ENCODE data around the gene GLTPD2. TPM values are rescaled to one million over a fixed set of nuclear protein-coding genes. Genes with fewer than 3 reads are reported as not detected.

GLTPD2 gene
- total RNA-seq, 1 experiment from 2014 or later, result not detected

DNA sequence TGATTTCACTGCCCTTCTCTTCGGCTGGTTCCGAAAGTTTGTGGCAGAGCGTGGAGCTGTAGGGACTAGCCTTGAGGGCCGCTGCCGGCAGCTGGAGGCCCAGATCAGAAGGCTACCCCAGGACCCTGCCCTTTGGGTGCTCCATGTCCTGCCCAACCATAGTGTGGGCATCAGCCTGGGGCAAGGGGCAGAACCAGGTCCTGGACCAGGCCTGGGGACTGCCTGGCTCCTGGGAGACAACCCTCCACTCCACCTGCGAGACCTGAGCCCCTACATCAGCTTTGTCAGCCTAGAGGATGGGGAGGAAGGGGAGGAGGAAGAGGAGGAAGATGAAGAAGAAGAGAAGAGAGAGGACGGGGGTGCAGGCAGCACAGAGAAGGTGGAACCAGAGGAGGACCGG is 48.2 kb upstream of the GLTPD2 start:
- no peak for ATAC-seq
- Histone ChIP-seq H3K4me3 (replicated peaks in 1 of 2; ENCODE audit: low read depth in 1 of 2, low read length in 2 of 2) (peak overlapping the region in 1 of 2 experiments; percentile 73; a peak in 1 of 4 replicates), H4K20me1 (ENCODE audit: insufficient read depth) (no peaks in the 10 kb centered on the region), H3K9me2 (ENCODE audit: insufficient read depth) (no peaks in the 10 kb centered on the region), H3K4me1 (ENCODE audit: control insufficient read depth in 1 of 2, insufficient read depth in 2 of 2, low read length in 2 of 2) (peaks cover 11 to 25% of the 10 kb centered on the region in 2 experiments), H3K36me3 (ENCODE audit: control insufficient read depth in 1 of 2, insufficient read depth in 2 of 2, low read length in 2 of 2) (no peaks in the 10 kb centered on the region), H3K4me2 (ENCODE audit: low read length) (peak overlapping the region; percentile 99), H3K79me2 (ENCODE audit: insufficient read depth, low read length) (no peaks in the 10 kb centered on the region; the same call in 1 of the 2 replicates), H2AFZ (ENCODE audit: low read depth, low read length, poor library complexity, severe bottlenecking) (no peak overlapping the region), H3K27ac (ENCODE audit: low read depth, low read length) (no peak overlapping the region), H3K27me3 (ENCODE audit: insufficient read depth, low read length) (no peaks in the 10 kb centered on the region), H3K9me3 (ENCODE audit: control insufficient read depth in 1 of 2, insufficient read depth in 1 of 2, low read depth in 1 of 2, low read length in 2 of 2) (no peaks in the 10 kb centered on the region), H3K9ac (ENCODE audit: low read length) (no peak overlapping the region; the same call in 1 of the 2 replicates)
- no peak for DNase-seq (ENCODE audit: low read depth, low spot score)
- POLR2A ChIA-PET, result no interaction called here
- TF ChIP-seq EZH2phosphoT487 (IDR thresholded peaks at IDR 0.05; ENCODE audit: borderline replicate concordance) (no peak), ZFX (IDR thresholded peaks at IDR 0.05) (no peak), SP1 (IDR thresholded peaks at IDR 0.05; ENCODE audit: low read depth) (no peak), FOSL1 (IDR thresholded peaks at IDR 0.05; ENCODE audit: low read depth) (no peak), EGR1 (IDR thresholded peaks at IDR 0.05; ENCODE audit: low read depth) (no peak)
- TF ChIP-seq, protein P1, sequence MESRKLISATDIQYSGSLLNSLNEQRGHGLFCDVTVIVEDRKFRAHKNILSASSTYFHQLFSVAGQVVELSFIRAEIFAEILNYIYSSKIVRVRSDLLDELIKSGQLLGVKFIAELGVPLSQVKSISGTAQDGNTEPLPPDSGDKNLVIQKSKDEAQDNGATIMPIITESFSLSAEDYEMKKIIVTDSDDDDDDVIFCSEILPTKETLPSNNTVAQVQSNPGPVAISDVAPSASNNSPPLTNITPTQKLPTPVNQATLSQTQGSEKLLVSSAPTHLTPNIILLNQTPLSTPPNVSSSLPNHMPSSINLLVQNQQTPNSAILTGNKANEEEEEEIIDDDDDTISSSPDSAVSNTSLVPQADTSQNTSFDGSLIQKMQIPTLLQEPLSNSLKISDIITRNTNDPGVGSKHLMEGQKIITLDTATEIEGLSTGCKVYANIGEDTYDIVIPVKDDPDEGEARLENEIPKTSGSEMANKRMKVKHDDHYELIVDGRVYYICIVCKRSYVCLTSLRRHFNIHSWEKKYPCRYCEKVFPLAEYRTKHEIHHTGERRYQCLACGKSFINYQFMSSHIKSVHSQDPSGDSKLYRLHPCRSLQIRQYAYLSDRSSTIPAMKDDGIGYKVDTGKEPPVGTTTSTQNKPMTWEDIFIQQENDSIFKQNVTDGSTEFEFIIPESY (IDR thresholded peaks at IDR 0.05; ENCODE audit: extremely low read depth, insufficient replicate concordance, low read length), result no peak
- TF ChIP-seq, protein P2, sequence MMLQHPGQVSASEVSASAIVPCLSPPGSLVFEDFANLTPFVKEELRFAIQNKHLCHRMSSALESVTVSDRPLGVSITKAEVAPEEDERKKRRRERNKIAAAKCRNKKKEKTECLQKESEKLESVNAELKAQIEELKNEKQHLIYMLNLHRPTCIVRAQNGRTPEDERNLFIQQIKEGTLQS (IDR thresholded peaks at IDR 0.05), result no peak
- BruUV-seq (replicated peaks), result no TSS peak
- RAD21 ChIA-PET (ENCODE audit: low non-redundant PET in 1 of 2, low total read pairs in 2 of 2, uncharacterized antibody in 2 of 2, unreplicated experiment in 2 of 2), result no interaction called here
- intact Hi-C loops (cut with micrococcal nuclease), result no loop called here
- CTCF ChIA-PET, result no interaction called here

DNA sequence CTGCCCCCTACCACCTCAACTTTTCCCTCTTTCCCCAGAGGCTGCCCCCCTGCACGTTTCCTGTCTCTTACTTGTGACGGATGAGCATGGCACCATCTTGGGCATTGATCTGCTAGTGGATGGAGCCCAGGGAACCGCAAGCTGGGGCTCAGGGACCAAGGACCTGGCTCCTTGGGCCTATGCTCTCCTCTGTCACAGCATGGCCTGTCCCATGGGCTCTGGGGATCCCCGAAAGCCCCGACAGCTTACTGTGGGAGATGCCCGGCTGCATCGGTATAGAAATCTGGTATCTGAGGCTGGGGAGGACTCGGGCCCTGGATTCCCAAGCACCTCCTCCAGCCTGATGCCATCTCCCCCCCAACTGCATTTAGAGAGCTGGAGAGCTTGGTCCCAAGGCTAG is 47.2 kb upstream of the GLTPD2 start:
- H3K27ac ChIP-seq (ENCODE audit: low read depth, low read length), result no peak overlapping the region
- TF ChIP-seq RAD21 (IDR thresholded peaks at IDR 0.05; ENCODE audit: low read depth) (no peak), CEBPB (IDR thresholded peaks at IDR 0.05; ENCODE audit: low read depth) (no peak), SP1 (IDR thresholded peaks at IDR 0.05; ENCODE audit: low read depth) (no peak), ZNF274 (IDR thresholded peaks at IDR 0.05; ENCODE audit: low read depth, low read length) (no peak), SIN3A (IDR thresholded peaks at IDR 0.05; ENCODE audit: low read depth) (no peak), FOSL1 (IDR thresholded peaks at IDR 0.05; ENCODE audit: low read depth) (no peak), POLR2AphosphoS5 (IDR thresholded peaks at IDR 0.05; ENCODE audit: low read depth, low read length) (no peak), EGR1 (IDR thresholded peaks at IDR 0.05; ENCODE audit: low read depth) (no peak)
- TF ChIP-seq, protein P3, sequence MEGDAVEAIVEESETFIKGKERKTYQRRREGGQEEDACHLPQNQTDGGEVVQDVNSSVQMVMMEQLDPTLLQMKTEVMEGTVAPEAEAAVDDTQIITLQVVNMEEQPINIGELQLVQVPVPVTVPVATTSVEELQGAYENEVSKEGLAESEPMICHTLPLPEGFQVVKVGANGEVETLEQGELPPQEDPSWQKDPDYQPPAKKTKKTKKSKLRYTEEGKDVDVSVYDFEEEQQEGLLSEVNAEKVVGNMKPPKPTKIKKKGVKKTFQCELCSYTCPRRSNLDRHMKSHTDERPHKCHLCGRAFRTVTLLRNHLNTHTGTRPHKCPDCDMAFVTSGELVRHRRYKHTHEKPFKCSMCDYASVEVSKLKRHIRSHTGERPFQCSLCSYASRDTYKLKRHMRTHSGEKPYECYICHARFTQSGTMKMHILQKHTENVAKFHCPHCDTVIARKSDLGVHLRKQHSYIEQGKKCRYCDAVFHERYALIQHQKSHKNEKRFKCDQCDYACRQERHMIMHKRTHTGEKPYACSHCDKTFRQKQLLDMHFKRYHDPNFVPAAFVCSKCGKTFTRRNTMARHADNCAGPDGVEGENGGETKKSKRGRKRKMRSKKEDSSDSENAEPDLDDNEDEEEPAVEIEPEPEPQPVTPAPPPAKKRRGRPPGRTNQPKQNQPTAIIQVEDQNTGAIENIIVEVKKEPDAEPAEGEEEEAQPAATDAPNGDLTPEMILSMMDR (IDR thresholded peaks at IDR 0.05 in 2 of 3, conservative IDR thresholded peaks at IDR 0.05 in 1 of 3; ENCODE audit: borderline replicate concordance in 1 of 3, insufficient read depth in 1 of 3, low read depth in 2 of 3, low read length in 2 of 3), result no peak
- no peaks in the 10 kb centered on the region for H4K20me1 ChIP-seq (ENCODE audit: insufficient read depth)
- ChIA-PET CTCF (no interaction called here), POLR2A (no interaction called here), RAD21 (ENCODE audit: low non-redundant PET in 1 of 2, low total read pairs in 2 of 2, uncharacterized antibody in 2 of 2, unreplicated experiment in 2 of 2) (no interaction called here)
- H3K4me3 ChIP-seq (replicated peaks in 1 of 2; ENCODE audit: low read depth in 1 of 2, low read length in 2 of 2), result no peak overlapping the region
- ATAC-seq, result no peak
- no peaks in the 10 kb centered on the region for H3K9me2 ChIP-seq (ENCODE audit: insufficient read depth)
- DNase-seq (ENCODE audit: low read depth, low spot score), result no peak
- no peaks in the 10 kb centered on the region for H3K36me3 ChIP-seq (ENCODE audit: control insufficient read depth in 1 of 2, insufficient read depth in 2 of 2, low read length in 2 of 2)
- no peak overlapping the region for H3K4me2 ChIP-seq (ENCODE audit: low read length)
- peaks cover 11 to 20% of the 10 kb centered on the region in 2 experiments for H3K4me1 ChIP-seq (ENCODE audit: control insufficient read depth in 1 of 2, insufficient read depth in 2 of 2, low read length in 2 of 2)
- H3K27me3 ChIP-seq (ENCODE audit: insufficient read depth, low read length), result no peaks in the 10 kb centered on the region
- no peak overlapping the region for H3K9ac ChIP-seq (ENCODE audit: low read length)
- no peaks in the 10 kb centered on the region for H3K9me3 ChIP-seq (ENCODE audit: control insufficient read depth in 1 of 2, insufficient read depth in 1 of 2, low read depth in 1 of 2, low read length in 2 of 2)
- H2AFZ ChIP-seq (ENCODE audit: low read depth, low read length, poor library complexity, severe bottlenecking), result no peak overlapping the region
- no peaks in the 10 kb centered on the region; the same call in 1 of the 2 replicates for H3K79me2 ChIP-seq (ENCODE audit: insufficient read depth, low read length)
- no TSS peak for BruUV-seq (replicated peaks)
- intact Hi-C loops (cut with micrococcal nuclease), result no loop called here

All from HCT116 (cell line).